GM12872 (cell line): ENCODE results near the gene ALDH1A1.

ENCODE experiments used
- TF ChIP-seq, protein P1 (sequence below): IDR thresholded peaks from 3 replicates; pipeline ENCODE4 v1.5.1; 2011; ENCODE audit warnings: low read depth, mild to moderate bottlenecking, low read length, moderate library complexity; ENCODE audit not compliant: insufficient read depth

ALDH1A1 gene

DNA sequence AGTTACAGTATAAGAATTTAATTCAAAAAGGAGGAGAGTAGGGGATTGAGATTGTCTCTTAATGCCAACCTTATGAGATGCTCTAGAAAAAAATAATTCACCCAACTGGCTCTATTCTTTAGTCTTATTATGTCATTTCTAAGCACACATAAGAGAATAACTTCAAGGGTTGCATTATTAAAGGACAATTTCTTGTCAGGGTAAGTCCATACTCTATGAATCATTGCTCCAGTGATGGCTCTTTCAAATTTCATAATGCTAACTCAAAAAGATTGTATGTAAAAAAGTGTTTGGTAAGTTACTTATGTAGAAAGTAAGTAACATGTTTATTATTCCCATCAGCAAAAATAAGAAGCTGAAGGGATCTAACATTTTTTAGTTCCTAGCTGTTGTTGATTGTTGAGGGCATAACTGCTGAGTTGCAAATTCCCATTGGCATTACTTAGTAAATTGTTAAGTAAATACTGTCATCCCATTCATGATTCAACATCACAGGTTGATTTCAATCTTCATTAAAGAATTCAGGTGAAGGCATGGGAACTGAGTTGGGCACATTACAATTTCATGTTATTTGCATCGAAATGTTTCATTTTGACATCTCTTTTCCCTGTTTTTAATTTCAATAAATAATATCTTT is 28.6 kb downstream of the ALDH1A1 start:
- TF ChIP-seq, protein P1, sequence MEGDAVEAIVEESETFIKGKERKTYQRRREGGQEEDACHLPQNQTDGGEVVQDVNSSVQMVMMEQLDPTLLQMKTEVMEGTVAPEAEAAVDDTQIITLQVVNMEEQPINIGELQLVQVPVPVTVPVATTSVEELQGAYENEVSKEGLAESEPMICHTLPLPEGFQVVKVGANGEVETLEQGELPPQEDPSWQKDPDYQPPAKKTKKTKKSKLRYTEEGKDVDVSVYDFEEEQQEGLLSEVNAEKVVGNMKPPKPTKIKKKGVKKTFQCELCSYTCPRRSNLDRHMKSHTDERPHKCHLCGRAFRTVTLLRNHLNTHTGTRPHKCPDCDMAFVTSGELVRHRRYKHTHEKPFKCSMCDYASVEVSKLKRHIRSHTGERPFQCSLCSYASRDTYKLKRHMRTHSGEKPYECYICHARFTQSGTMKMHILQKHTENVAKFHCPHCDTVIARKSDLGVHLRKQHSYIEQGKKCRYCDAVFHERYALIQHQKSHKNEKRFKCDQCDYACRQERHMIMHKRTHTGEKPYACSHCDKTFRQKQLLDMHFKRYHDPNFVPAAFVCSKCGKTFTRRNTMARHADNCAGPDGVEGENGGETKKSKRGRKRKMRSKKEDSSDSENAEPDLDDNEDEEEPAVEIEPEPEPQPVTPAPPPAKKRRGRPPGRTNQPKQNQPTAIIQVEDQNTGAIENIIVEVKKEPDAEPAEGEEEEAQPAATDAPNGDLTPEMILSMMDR, result no peak

DNA sequence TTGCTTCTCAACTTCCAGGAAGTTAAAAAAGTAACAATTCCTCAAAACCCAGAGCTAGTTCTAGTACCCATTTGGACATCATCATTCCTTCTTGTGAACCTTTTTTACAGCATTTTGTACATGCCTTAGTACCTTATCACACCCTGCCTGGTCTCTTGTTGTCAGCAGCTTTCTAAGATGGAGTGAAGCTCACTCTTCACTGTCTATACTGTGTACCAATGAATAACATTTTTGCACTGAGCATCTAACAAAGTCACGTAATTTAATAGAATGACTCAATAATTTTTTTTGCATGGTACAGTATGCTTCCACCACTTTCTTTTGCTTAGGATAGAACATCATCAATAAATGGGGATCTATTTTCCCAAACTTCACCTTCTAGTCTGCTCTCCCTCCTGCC is 29.8 kb downstream of the ALDH1A1 start:
- TF ChIP-seq, protein P1, result no peak

DNA sequence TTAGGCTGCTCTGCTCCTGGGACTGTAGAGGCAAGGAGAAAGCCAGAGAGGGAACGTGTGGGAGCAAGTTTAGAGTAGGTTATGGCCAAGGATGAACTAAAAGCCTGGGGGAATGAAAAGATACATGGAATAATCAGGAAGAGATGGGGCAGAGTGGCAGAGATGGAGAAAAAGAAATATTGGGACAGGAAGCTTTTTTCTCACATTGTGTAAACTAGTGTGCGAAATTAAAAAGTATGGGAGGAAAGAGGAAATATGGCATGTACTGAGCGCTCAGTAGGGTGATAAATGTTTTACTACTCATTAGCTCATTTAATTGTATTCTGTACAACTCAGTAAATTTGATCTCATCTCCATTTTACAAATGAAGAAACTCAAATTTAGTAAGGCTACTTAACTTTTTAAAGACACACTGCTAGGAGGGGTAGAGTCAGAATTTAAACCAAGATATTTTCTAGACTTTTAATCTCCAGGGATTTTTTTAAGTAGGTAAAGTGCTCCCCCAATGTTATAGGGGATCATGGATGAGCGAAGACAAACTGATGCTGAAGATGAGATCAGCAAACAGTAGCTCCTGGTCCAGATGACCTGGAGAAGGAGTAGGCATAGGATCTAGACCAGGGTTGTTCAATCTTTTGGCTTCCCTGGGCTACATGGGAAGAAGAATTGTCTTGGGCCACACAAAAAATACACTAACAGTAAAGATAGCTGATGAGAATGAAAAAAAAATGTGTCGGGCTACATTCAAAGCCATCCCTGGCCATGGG is 30.8 kb downstream of the ALDH1A1 start:
- TF ChIP-seq, protein P1, result no peak

DNA sequence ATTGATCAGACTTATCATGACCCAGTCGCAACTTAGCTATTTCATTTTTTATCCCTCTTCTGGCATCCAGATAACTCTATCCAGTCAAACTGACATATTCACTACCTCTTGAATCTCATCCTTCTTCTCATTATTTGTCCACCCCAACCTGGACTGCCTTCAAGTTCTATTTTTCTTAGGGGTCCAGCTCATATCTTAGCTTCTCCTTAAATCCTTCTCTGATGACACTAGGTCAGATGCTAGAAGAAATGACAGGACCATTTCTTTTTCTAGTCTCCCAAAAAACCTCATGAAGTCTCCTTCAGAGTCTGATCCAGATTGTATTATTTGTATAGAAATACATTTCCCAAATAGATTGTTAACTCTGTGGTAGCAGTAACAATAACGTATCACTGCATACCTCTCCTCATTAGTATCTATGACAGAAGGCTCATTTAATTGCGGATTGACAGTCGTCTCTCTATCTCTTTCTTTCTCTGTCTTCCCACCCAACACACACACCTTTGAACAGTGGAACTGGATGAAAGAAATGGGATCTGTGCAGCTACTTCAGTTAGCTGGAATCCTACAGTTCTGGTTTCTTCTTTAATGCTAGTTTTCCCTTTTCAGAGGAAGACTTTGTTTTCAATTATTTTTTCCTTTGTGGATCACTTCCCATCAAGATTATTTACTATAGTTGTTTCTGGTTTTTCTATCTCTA is 33.5 kb downstream of the ALDH1A1 start:
- TF ChIP-seq, protein P1, result no peak

DNA sequence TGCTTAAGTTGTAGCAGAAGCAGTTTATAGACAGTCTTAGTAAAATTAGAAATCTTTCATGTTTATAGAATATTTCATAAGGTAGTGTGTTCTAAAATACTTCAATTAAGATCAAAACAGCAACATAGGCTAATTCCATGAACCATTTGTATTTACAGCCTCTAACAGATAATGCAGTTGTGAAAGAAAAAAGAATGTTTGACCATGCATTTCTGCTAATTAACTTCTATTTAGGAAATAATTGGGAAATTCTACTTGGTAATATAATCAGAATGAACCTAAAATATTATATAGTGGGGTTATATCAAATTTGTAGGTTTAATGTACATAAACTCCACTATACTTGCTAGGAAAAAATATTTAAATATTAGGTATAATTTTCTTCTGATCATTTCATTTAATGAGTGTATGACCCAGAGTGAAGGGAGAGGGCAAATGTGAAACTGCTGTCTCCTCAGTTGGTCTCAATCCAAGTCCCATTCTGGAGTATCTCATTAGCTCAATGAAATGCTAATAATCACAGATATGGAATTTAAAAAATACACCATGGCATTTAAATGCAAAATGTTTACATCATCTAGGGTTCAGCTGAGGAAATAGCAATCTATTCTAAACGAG is 34.9 kb downstream of the ALDH1A1 start:
- TF ChIP-seq, protein P1, result no peak

DNA sequence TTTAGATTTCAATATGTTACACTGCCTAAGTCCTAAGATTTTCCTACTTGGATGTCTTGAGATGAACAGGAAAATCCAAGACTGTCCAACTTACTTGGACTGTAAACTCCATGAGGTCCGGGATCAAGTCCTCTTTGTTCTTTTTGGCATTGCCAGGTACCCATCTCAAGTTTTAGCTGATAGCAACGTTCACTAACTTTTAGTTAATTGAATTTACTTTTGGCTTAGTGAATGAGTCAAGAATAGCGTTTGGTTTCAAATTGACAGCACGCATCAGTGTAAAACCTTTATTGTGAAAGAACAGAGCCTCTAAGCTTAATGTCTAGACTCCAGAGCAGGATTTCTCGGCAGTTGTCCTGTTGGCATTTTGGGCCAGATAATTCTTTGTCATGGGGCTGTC is 37.2 kb downstream of the ALDH1A1 start:
- TF ChIP-seq, protein P1, result no peak

DNA sequence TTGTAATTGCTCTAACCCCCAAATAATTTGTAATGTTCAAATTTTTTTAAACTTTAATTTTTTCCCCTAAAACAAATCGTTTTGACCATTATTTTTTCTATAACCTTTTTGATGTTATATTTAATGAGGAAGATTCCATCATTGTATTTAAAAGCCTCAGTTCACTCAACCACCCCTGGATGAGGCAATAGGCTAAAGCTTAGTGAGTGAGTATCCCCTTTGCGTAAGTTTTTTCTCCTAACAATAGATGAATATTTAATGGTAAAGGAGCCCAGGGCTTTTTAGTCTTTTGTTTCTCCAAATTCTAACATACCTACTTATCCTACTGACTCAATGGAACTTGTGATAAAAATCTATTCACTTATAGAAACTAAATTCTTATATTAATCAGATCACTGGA is 38.1 kb downstream of the ALDH1A1 start:
- TF ChIP-seq, protein P1, result no peak
